C4-2B (cell line): Measurements from ENCODE around the gene SH3PXD2B.
"Not testable (repeated sequence)": the region's sequence is repeated elsewhere in the genome, so short reads cannot be mapped to it uniquely, and the experiment has no call there.

Source experiments
- H3K27ac ChIP-seq: fragments of 450-650 bp; 2 replicates; pipeline ENCODE4 v1.5.1; 2017
- CTCF ChIP-seq: fragments of 450-650 bp; conservative IDR thresholded peaks from 2 replicates; pipeline ENCODE4 v1.5.1; 2017; ENCODE audit warnings: mild to moderate bottlenecking
- ZFX ChIP-seq: fragments of 450-650 bp; IDR thresholded peaks from 2 replicates; pipeline ENCODE4 v1.6.1; 2017

The SH3PXD2B gene

GRCh38 chr5:172482156-172483020 lies 28.1 kb upstream of the SH3PXD2B start:
- TF ChIP-seq ZFX, result no peak
- no peak overlapping the region for H3K27ac ChIP-seq

GRCh38 chr5:172481011-172481800 lies 26.9 kb upstream of the SH3PXD2B start:
- H3K27ac ChIP-seq, result no peak overlapping the region
- no peak for TF ChIP-seq CTCF
- TF ChIP-seq ZFX, result no peak

GRCh38 chr5:172479784-172480115 lies 25.4 kb upstream of the SH3PXD2B start:
- TF ChIP-seq ZFX (no peak), CTCF (no peak)
- no peak overlapping the region for H3K27ac ChIP-seq

- TF ChIP-seq ZFX (no peak), CTCF (peak; percentile 88)
- no peak overlapping the region for H3K27ac ChIP-seq
Measured at GRCh38 chr5:172479034-172479783, 24.9 kb upstream of the SH3PXD2B start.

GRCh38 chr5:172478695-172479033 lies 24.3 kb upstream of the SH3PXD2B start:
- not testable (repeated sequence) for H3K27ac ChIP-seq

GRCh38 chr5:172478256-172478655 lies 23.9 kb upstream of the SH3PXD2B start:
- TF ChIP-seq ZFX, result no peak
- TF ChIP-seq CTCF, result no peak

GRCh38 chr5:172477466-172477865 lies 23.1 kb upstream of the SH3PXD2B start:
- no peak for TF ChIP-seq CTCF
- no peak overlapping the region for H3K27ac ChIP-seq

More at GRCh38 chr5:172478256-172478655, 23.9 kb upstream of the SH3PXD2B start:
- no peak overlapping the region for H3K27ac ChIP-seq

GRCh38 chr5:172474293-172474692 lies 20.0 kb upstream of the SH3PXD2B start:
- TF ChIP-seq ZFX (no peak), CTCF (no peak)
- no peak overlapping the region for H3K27ac ChIP-seq
